Aorta (tissue), 5 donors: ENCODE measurements around the gene CAPN5. TPM values are rescaled to one million over a fixed set of nuclear protein-coding genes. Genes with fewer than 3 reads are reported as not detected.

Experiments
- ATAC-seq: fragments of 200-7000 bp; cut with Tn5 transposase; one replicate; pipeline ENCODE4 v1.9.1; 2022; ENCODE audit warnings: moderate library complexity; ENCODE audit not compliant: low FRiP score
- DNase-seq, 2 donors: peaks; one replicate each; pipeline ENCODE4 v3.0.0-alpha.2; 2020
- H3K27ac ChIP-seq, 2 donors: one replicate each; pipeline ENCODE4 v1.5.1; 2013; ENCODE audit warnings: low read length in 2 of 2, mild to moderate bottlenecking in 2 of 2, moderate library complexity in 2 of 2, control low read depth in 1 of 2, inconsistent platforms in 1 of 2, low read depth in 1 of 2
- H3K27me3 ChIP-seq, 2 donors: one replicate each; pipeline ENCODE4 v1.6.1; 2013; ENCODE audit warnings: control low read depth in 1 of 2, low read length in 1 of 2, mild to moderate bottlenecking in 1 of 2, moderate library complexity in 1 of 2; ENCODE audit not compliant: insufficient read depth in 2 of 2, control insufficient read depth in 1 of 2
- H3K36me3 ChIP-seq, 2 donors: one replicate each; pipeline ENCODE4 v1.6.1; 2013; ENCODE audit warnings: control low read depth in 1 of 2, low read length in 1 of 2, mild to moderate bottlenecking in 1 of 2; ENCODE audit not compliant: insufficient read depth in 2 of 2, control insufficient read depth in 1 of 2
- H3K4me1 ChIP-seq, 2 donors: one replicate each; pipeline ENCODE4 v1.6.1; 2013; ENCODE audit warnings: low read length in 2 of 2, control low read depth in 1 of 2, mild to moderate bottlenecking in 1 of 2, moderate library complexity in 1 of 2; ENCODE audit not compliant: insufficient read depth in 2 of 2, control insufficient read depth in 1 of 2
- H3K4me3 ChIP-seq, 2 donors: one replicate each; pipeline ENCODE4 v1.5.1; 2013; ENCODE audit warnings: low read length in 2 of 2, control low read depth in 1 of 2, mild to moderate bottlenecking in 1 of 2
- H3K9me3 ChIP-seq: one replicate; pipeline ENCODE4 v1.6.1; 2013; ENCODE audit warnings: mild to moderate bottlenecking, low read length; ENCODE audit not compliant: control insufficient read depth
- WGBS, 2 donors: extraction: QIAGEN DNeasy Blood & Tissue Kit; methylation state at CpG; one replicate each; pipeline ENCODE4 v1.1.7; 2013; 5-methylcytosine and 5-hydroxymethylcytosine counted together
- intact Hi-C, 2 donors: fragments of 100-400 bp; cut with DNase I; formaldehyde crosslinking; loops; one replicate each; pipeline versions ENCODE4 v1.14.2 to v1.15.0; 2022
- polyA plus RNA-seq, 2 donors: library from polyadenylated mRNA; stranded (reverse); fragments of 200-250 nt; gene quantifications; one replicate each; pipeline ENCODE4 v1.2.3, GENCODE V29; 2013
- total RNA-seq, 2 donors: library from RNA; stranded (reverse); fragmentation: NEBNext Ultra II Directional; extraction: Animal tissue kit (Norgen Biotek cat#: 25700); gene quantifications; one replicate each; pipeline ENCODE4 v1.2.1, GENCODE V29; 2021
- donor health status: healthy with polysubstance abuse.
- donor health status: Bipolar disorder and iron deficiency.
- donor health status: DM: no; HTN: no; CAD: no.
- donor health status: DM: no; HTN: no; CAD: no.
- donor health status: DM: yes; HTN: yes; CAD: no.

CAPN5 gene
- total and polyA plus RNA-seq, 4 donors: 6.9 to 22.4 (median 10.8) TPM

- Histone ChIP-seq H3K4me1 (no peaks in the 10 kb centered on the region), H3K4me3 (no peak overlapping the region), H3K9me3 (no peaks in the 10 kb centered on the region), H3K27ac (no peak overlapping the region), H3K27me3 (no peaks in the 10 kb centered on the region), H3K36me3 (no peaks in the 10 kb centered on the region)
- no peak for ATAC-seq
- peak in 1 of 2 donors; percentile 71 for DNase-seq
- intact Hi-C loops: no loop called here
- WGBS, 2 donors: 68 to 70% methylated on average over 16 of the region's 16 CpGs
Measured at GRCh38 chr11:77172666-77172982, 105.9 kb downstream of the CAPN5 start.

- intact Hi-C loops: no loop called here
- no peaks in the 10 kb centered on the region for H3K27me3 ChIP-seq
- peak in 1 of 2 donors; percentile 69 for DNase-seq
- no peaks in the 10 kb centered on the region for H3K36me3 ChIP-seq
- 87 to 90% methylated on average over 7 to 10 of the region's 10 CpGs for WGBS, 2 donors
- H3K4me1 ChIP-seq: no peaks in the 10 kb centered on the region
- no peaks in the 10 kb centered on the region for H3K9me3 ChIP-seq
- no peak overlapping the region for H3K4me3 ChIP-seq
- ATAC-seq: no peak
- H3K27ac ChIP-seq: no peak overlapping the region
Measured at GRCh38 chr11:77173494-77173893, 106.7 kb downstream of the CAPN5 start.

- H3K27me3 ChIP-seq: no peaks in the 10 kb centered on the region
- intact Hi-C loops: no loop called here
- H3K4me3 ChIP-seq: no peak overlapping the region
- no peaks in the 10 kb centered on the region for H3K4me1 ChIP-seq
- WGBS, 2 donors: 78 to 86% methylated on average over 16 of the region's 16 CpGs
- ATAC-seq: no peak
- no peak overlapping the region for H3K27ac ChIP-seq
- DNase-seq: no peak
- no peaks in the 10 kb centered on the region for H3K9me3 ChIP-seq
- no peaks in the 10 kb centered on the region for H3K36me3 ChIP-seq
Measured at GRCh38 chr11:77174559-77174958, 107.8 kb downstream of the CAPN5 start.

GRCh38 chr11:77175021-77175842, 108.5 kb downstream of the CAPN5 start:
- peak in 1 of 2 donors; percentile 74 for DNase-seq
- H3K4me3 ChIP-seq: no peak overlapping the region

More at GRCh38 chr11:77175021-77175842, 108.5 kb downstream of the CAPN5 start:
- intact Hi-C loops: no loop called here
- Histone ChIP-seq H3K27me3 (no peaks in the 10 kb centered on the region), H3K9me3 (no peaks in the 10 kb centered on the region), H3K36me3 (no peaks in the 10 kb centered on the region), H3K4me1 (no peaks in the 10 kb centered on the region), H3K27ac (no peak overlapping the region)
- WGBS, 2 donors: 84 to 85% methylated on average over 15 of the region's 15 CpGs
- ATAC-seq: no peak

Other genes with a start within 250 kb of the CAPN5 start
- 10 to 100 TPM; 17.6 to 27.3 TPM for gene ACER3, start 206.1 kb upstream of the CAPN5 start, total RNA-seq
- gene ACER3, start 206.1 kb upstream of the CAPN5 start, polyA plus RNA-seq: 1 to 10 TPM; 3.6 to 4.3 TPM
- not detected for gene B3GNT6, start 32.6 kb upstream of the CAPN5 start, total RNA-seq
- gene B3GNT6, start 32.6 kb upstream of the CAPN5 start, polyA plus RNA-seq: not detected
- 1 to 10 TPM in 1 of 2 donors, not detected in 1; 2.1 TPM for gene OMP, start 35.9 kb downstream of the CAPN5 start, total RNA-seq
- not detected for gene OMP, start 35.9 kb downstream of the CAPN5 start, polyA plus RNA-seq
- gene MYO7A, start 61.3 kb downstream of the CAPN5 start, total RNA-seq: 10 to 100 TPM; 11.6 to 27.9 TPM
- 1 to 10 TPM; 1.9 to 2.1 TPM for gene MYO7A, start 61.3 kb downstream of the CAPN5 start, polyA plus RNA-seq
- gene GDPD4, start 234.7 kb downstream of the CAPN5 start, total RNA-seq: not detected
- gene GDPD4, start 234.7 kb downstream of the CAPN5 start, polyA plus RNA-seq: not detected